Tongue (tissue), 3 donors: ENCODE measurements around the gene PRR14. TPM values are rescaled to one million over a fixed set of nuclear protein-coding genes. Genes with fewer than 3 reads are reported as not detected.
"Not testable (repeated sequence)": the region's sequence is repeated elsewhere in the genome, so short reads cannot be mapped to it uniquely, and the experiment has no call there.

Experiments
- DNase-seq: peaks from one replicate; pipeline ENCODE4 v3.0.0-alpha.2; 2015
- small RNA-seq: library from RNA; depleted of rRNA; stranded (forward); fragments of <200 nt; gene quantifications from one replicate; pipeline ENCODE3, GENCODE V24; 2014; ENCODE audit warnings: low replicate concordance
- total RNA-seq: library from RNA; depleted of rRNA; stranded (reverse); fragments of >200 nt; gene quantifications from one replicate; pipeline ENCODE4 v1.2.3, GENCODE V29; 2014

Gene PRR14
- total RNA-seq, 1 donor from 2014 or later: 10.4 TPM

GRCh38 chr16:30692396-30693064, 41.8 kb downstream of the PRR14 start:
- DNase-seq: no peak

GRCh38 chr16:30694926-30695693, 44.4 kb downstream of the PRR14 start:
- DNase-seq: no peak

- not testable (repeated sequence) for DNase-seq
These were observed 45.9 kb downstream of the PRR14 start for GRCh38 chr16:30696646-30697045.

GRCh38 chr16:30697264-30698138, 46.7 kb downstream of the PRR14 start:
- peak; percentile 7 for DNase-seq

- DNase-seq: peak; percentile 99
These were observed 47.5 kb downstream of the PRR14 start for GRCh38 chr16:30698139-30698815.

GRCh38 chr16:30698816-30699614, 48.3 kb downstream of the PRR14 start, which contains the start of gene SRCAP:
Gene SRCAP, plus strand, starts transcription at chr16:30699171. Its CDS starts 1,654 bp downstream, at chr16:30700825.
- DNase-seq: peak; percentile 92

- DNase-seq: no peak
These were observed 48.9 kb downstream of the PRR14 start for GRCh38 chr16:30699615-30700099.

- DNase-seq: no peak
These were observed 49.7 kb downstream of the PRR14 start for GRCh38 chr16:30700491-30700890.

GRCh38 chr16:30700971-30701370, 50.2 kb downstream of the PRR14 start:
- no peak for DNase-seq

GRCh38 chr16:30703071-30703470, 52.3 kb downstream of the PRR14 start:
- not testable (repeated sequence) for DNase-seq

- DNase-seq: no peak
These were observed 53.2 kb downstream of the PRR14 start for GRCh38 chr16:30703971-30704370.

Small RNAs within 50 kb of the gene (small RNA-seq; reads per million reads assigned to genes)
- not detected for gene AC093249.1
- not detected for gene RNU6-1043P
- not detected for gene RNU6-416P

Other genes starting within 250 kb of the PRR14 start
- 12.1 TPM for gene ZNF771, start 243.4 kb upstream of the PRR14 start, total RNA-seq
- gene DCTPP1, start 220.9 kb upstream of the PRR14 start, total RNA-seq: 22.8 TPM
- 16.4 TPM for gene SEPHS2, start 205.1 kb upstream of the PRR14 start, total RNA-seq
- 3.7 TPM for gene ITGAL, start 178.2 kb upstream of the PRR14 start, total RNA-seq
- gene ZNF768, start 124.4 kb upstream of the PRR14 start, total RNA-seq: 25.6 TPM
- 14.7 TPM for gene ZNF747, start 116.1 kb upstream of the PRR14 start, total RNA-seq
- gene ZNF764, start 92.6 kb upstream of the PRR14 start, total RNA-seq: 8.0 TPM
- 4.5 TPM for gene ZNF688, start 79.2 kb upstream of the PRR14 start, total RNA-seq
- gene ZNF785, start 65.3 kb upstream of the PRR14 start, total RNA-seq: 12.1 TPM
- 4.3 TPM for gene ZNF689, start 40.6 kb upstream of the PRR14 start, total RNA-seq
- gene FBRS, start 7.5 kb downstream of the PRR14 start, total RNA-seq: 16.5 TPM
- gene SRCAP, start 48.2 kb downstream of the PRR14 start, total RNA-seq: 35.6 TPM
- gene PHKG2, start 97.5 kb downstream of the PRR14 start, total RNA-seq: 9.3 TPM
- gene CFAP119, start 111.1 kb downstream of the PRR14 start, total RNA-seq: 2.2 TPM
- 83.2 TPM for gene RNF40, start 111.4 kb downstream of the PRR14 start, total RNA-seq
- 10.8 TPM for gene ZNF629, start 136.2 kb downstream of the PRR14 start, total RNA-seq
- 24.2 TPM for gene BCL7C, start 243.1 kb downstream of the PRR14 start, total RNA-seq
- gene CTF1, start 245.7 kb downstream of the PRR14 start, total RNA-seq: 2.1 TPM